SU-DHL-6 (cell line): Measurements from ENCODE around the gene EPHA7.

Experiments used
- EZH2phosphoT487 ChIP-seq: fragments of 200-600 bp; sonication (generic), shearing (Covaris generic); conservative IDR thresholded peaks from 2 replicates; pipeline ENCODE4 v1.6.1; 2018; ENCODE audit warnings: mild to moderate bottlenecking, antibody characterized with exemption, low read length, moderate library complexity, mixed read lengths
- TF ChIP-seq, protein P1 (sequence below): fragments of 200-600 bp; sonication (generic); IDR thresholded peaks from one replicate; pipeline ENCODE4 v1.5.1; 2017; ENCODE audit warnings: antibody characterized with exemption, mild to moderate bottlenecking, low read length, moderate library complexity; ENCODE audit not compliant: insufficient read depth, poor library complexity, severe bottlenecking

- TF ChIP-seq, protein P1, sequence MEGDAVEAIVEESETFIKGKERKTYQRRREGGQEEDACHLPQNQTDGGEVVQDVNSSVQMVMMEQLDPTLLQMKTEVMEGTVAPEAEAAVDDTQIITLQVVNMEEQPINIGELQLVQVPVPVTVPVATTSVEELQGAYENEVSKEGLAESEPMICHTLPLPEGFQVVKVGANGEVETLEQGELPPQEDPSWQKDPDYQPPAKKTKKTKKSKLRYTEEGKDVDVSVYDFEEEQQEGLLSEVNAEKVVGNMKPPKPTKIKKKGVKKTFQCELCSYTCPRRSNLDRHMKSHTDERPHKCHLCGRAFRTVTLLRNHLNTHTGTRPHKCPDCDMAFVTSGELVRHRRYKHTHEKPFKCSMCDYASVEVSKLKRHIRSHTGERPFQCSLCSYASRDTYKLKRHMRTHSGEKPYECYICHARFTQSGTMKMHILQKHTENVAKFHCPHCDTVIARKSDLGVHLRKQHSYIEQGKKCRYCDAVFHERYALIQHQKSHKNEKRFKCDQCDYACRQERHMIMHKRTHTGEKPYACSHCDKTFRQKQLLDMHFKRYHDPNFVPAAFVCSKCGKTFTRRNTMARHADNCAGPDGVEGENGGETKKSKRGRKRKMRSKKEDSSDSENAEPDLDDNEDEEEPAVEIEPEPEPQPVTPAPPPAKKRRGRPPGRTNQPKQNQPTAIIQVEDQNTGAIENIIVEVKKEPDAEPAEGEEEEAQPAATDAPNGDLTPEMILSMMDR: no peak
- TF ChIP-seq EZH2phosphoT487: no peak
These were observed 45.9 kb downstream of the EPHA7 start for GRCh38 chr6:93373445-93373844.
